Neural progenitor cell (in vitro differentiated cells): ENCODE measurements around the gene CNTNAP2.

Source experiments
- CTCF ChIP-seq: fragments of 200-600 bp; sonication (generic); IDR thresholded peaks from 2 replicates; pipeline ENCODE4 v1.5.1; 2017; ENCODE audit warnings: antibody characterized with exemption, mild to moderate bottlenecking
- EZH2 ChIP-seq: fragments of 200-600 bp; sonication (generic); IDR thresholded peaks from 2 replicates; pipeline ENCODE4 v1.6.1; 2017; ENCODE audit warnings: antibody characterized with exemption, mild to moderate bottlenecking, moderate library complexity
- EZH2phosphoT487 ChIP-seq: fragments of 200-600 bp; sonication (generic); IDR thresholded peaks from 2 replicates; pipeline ENCODE4 v1.6.1; 2017; ENCODE audit warnings: antibody characterized with exemption

GRCh38 chr7:148011753-148012152, 1895.2 kb downstream of the CNTNAP2 start:
- TF ChIP-seq CTCF: no peak
- TF ChIP-seq EZH2: no peak
- no peak for TF ChIP-seq EZH2phosphoT487
